GM12801 (cell line): ENCODE results near the gene EPRS1.

Experiments used
- CTCF ChIP-seq: IDR thresholded peaks from one replicate; pipeline ENCODE4 v1.5.1; 2011; ENCODE audit warnings: control low read depth; ENCODE audit not compliant: insufficient read length; ENCODE audit errors: extremely low read depth

Gene EPRS1

GRCh38 chr1:220019071-220019470, 27.2 kb downstream of the EPRS1 start:
- TF ChIP-seq CTCF, result no peak

- no peak for TF ChIP-seq CTCF
These were observed 32.8 kb downstream of the EPRS1 start for GRCh38 chr1:220013497-220013896.

GRCh38 chr1:220012259-220012658, 34.0 kb downstream of the EPRS1 start:
- no peak for TF ChIP-seq CTCF

- TF ChIP-seq CTCF, result no peak
These were observed 34.7 kb downstream of the EPRS1 start for GRCh38 chr1:220011620-220012019.

- TF ChIP-seq CTCF, result no peak
These were observed 38.9 kb downstream of the EPRS1 start for GRCh38 chr1:220007438-220007837.

- TF ChIP-seq CTCF, result no peak
These were observed 40.8 kb downstream of the EPRS1 start for GRCh38 chr1:220005489-220005888.

- no peak for TF ChIP-seq CTCF
These were observed 42.5 kb downstream of the EPRS1 start for GRCh38 chr1:220003610-220004299.
